H9 (cell line): ENCODE measurements around the gene DACH1. TPM values are rescaled to one million over a fixed set of nuclear protein-coding genes. Genes with fewer than 3 reads are reported as not detected.

Experiments
- DNase-seq: peaks from one replicate; pipeline ENCODE4 v3.0.0-alpha.2; 2017
- H2AFZ ChIP-seq: one replicate; pipeline ENCODE4 v1.6.1; 2013; ENCODE audit warnings: mild to moderate bottlenecking, low read length, control low read depth, moderate library complexity
- H2AK5ac ChIP-seq: 2 replicates; pipeline ENCODE4 v1.6.1; 2013; ENCODE audit warnings: low read length, control low read depth, mixed read lengths; ENCODE audit not compliant: insufficient read length
- H2BK120ac ChIP-seq: one replicate; pipeline ENCODE4 v1.6.1; 2013; ENCODE audit warnings: low read depth, mild to moderate bottlenecking, low read length, control low read depth, inconsistent platforms; ENCODE audit not compliant: poor library complexity, severe bottlenecking
- H2BK12ac ChIP-seq: 2 replicates; pipeline ENCODE4 v1.6.1; 2013; ENCODE audit warnings: low read length, control low read depth, mixed read lengths, low read depth; ENCODE audit not compliant: insufficient read length
- H2BK15ac ChIP-seq: 2 replicates; pipeline ENCODE4 v1.6.1; 2013; ENCODE audit warnings: low read depth, low read length, control low read depth
- H2BK20ac ChIP-seq: one replicate; pipeline ENCODE4 v1.6.1; 2013; ENCODE audit warnings: low read depth, mild to moderate bottlenecking, low read length, control low read depth, inconsistent platforms; ENCODE audit not compliant: poor library complexity, severe bottlenecking
- H2BK5ac ChIP-seq: 2 replicates; pipeline ENCODE4 v1.6.1; 2013; ENCODE audit warnings: low read length, control low read depth, mixed read lengths; ENCODE audit not compliant: insufficient read length
- H3K14ac ChIP-seq: 2 replicates; pipeline ENCODE4 v1.6.1; 2013; ENCODE audit warnings: low read length, control low read depth; ENCODE audit not compliant: insufficient read depth
- H3K18ac ChIP-seq: 2 replicates; pipeline ENCODE4 v1.6.1; 2013; ENCODE audit warnings: low read depth, mild to moderate bottlenecking, mixed read lengths, low read length, control low read depth; ENCODE audit not compliant: insufficient read length
- H3K23ac ChIP-seq: 2 replicates; pipeline ENCODE4 v1.6.1; 2013; ENCODE audit warnings: low read length, control low read depth, mixed read lengths, low read depth; ENCODE audit not compliant: insufficient read length
- H3K23me2 ChIP-seq: 2 replicates; pipeline ENCODE4 v1.6.1; 2013; ENCODE audit warnings: low read depth, mild to moderate bottlenecking, mixed read lengths, low read length, control low read depth; ENCODE audit not compliant: insufficient read length, poor library complexity, severe bottlenecking
- H3K27ac ChIP-seq: 2 replicates; pipeline ENCODE4 v1.5.1; 2013; ENCODE audit warnings: low read length, control low read depth, mixed read lengths, low read depth; ENCODE audit not compliant: insufficient read length
- H3K27me3 ChIP-seq: 2 replicates; pipeline ENCODE4 v1.6.1; 2013; ENCODE audit warnings: low read length, control low read depth, inconsistent platforms; ENCODE audit not compliant: insufficient read depth
- H3K4ac ChIP-seq: 2 replicates; pipeline ENCODE4 v1.6.1; 2013; ENCODE audit warnings: low read depth, mild to moderate bottlenecking, control low read depth, inconsistent platforms, low read length, moderate library complexity
- H3K4me1 ChIP-seq: 2 replicates; pipeline ENCODE4 v1.6.1; 2013; ENCODE audit warnings: low read length, control low read depth, inconsistent platforms; ENCODE audit not compliant: insufficient read depth
- H3K4me2 ChIP-seq: 2 replicates; pipeline ENCODE4 v1.6.1; 2013; ENCODE audit warnings: low read length, control low read depth, mixed read lengths; ENCODE audit not compliant: insufficient read length, insufficient read depth
- H3K56ac ChIP-seq: 2 replicates; pipeline ENCODE4 v1.6.1; 2013; ENCODE audit warnings: low read depth, mild to moderate bottlenecking, mixed read lengths, low read length, control low read depth; ENCODE audit not compliant: insufficient read length
- H3K79me1 ChIP-seq: 2 replicates; pipeline ENCODE4 v1.6.1; 2013; ENCODE audit warnings: low read depth, mild to moderate bottlenecking, moderate library complexity, low read length, control low read depth, inconsistent platforms; ENCODE audit not compliant: insufficient read depth, poor library complexity, severe bottlenecking
- H3K79me2 ChIP-seq: 2 replicates; pipeline ENCODE4 v1.6.1; 2013; ENCODE audit warnings: low read length, control low read depth, inconsistent platforms; ENCODE audit not compliant: insufficient read depth
- H3K9ac ChIP-seq: 2 replicates; pipeline ENCODE4 v1.6.1; 2013; ENCODE audit warnings: low read length, control low read depth, mixed read lengths; ENCODE audit not compliant: insufficient read length; ENCODE audit errors: extremely low read depth
- H3K9me3 ChIP-seq: one replicate; pipeline ENCODE4 v1.6.1; 2013; ENCODE audit warnings: low read depth, low read length, inconsistent platforms; ENCODE audit not compliant: control insufficient read depth
- H3T11ph ChIP-seq: one replicate; pipeline ENCODE4 v1.6.1; 2013; ENCODE audit warnings: mild to moderate bottlenecking, low read length, control low read depth, inconsistent platforms
- H4K20me1 ChIP-seq: one replicate; pipeline ENCODE4 v1.6.1; 2013; ENCODE audit not compliant: control insufficient read depth, insufficient read length, insufficient read depth
- H4K5ac ChIP-seq: 2 replicates; pipeline ENCODE4 v1.6.1; 2013; ENCODE audit warnings: low read depth, mild to moderate bottlenecking, mixed read lengths, low read length, control low read depth; ENCODE audit not compliant: insufficient read length
- H4K8ac ChIP-seq: replicated peaks from 2 replicates; pipeline ENCODE4 v1.6.1; 2013; ENCODE audit warnings: low read length, control low read depth, mixed read lengths, low read depth; ENCODE audit not compliant: insufficient read length
- H4K91ac ChIP-seq: 2 replicates; pipeline ENCODE4 v1.6.1; 2013; ENCODE audit warnings: low read depth, mild to moderate bottlenecking, moderate library complexity, mixed read lengths, low read length, control low read depth; ENCODE audit not compliant: insufficient read length
- H3K27ac Mint-ChIP-seq, 3 experiments: 2 replicates in 2 of 3; 3 replicates in 1 of 3; pipeline ENCODE4 v1.8.0; 2020 to 2021; ENCODE audit warnings: mixed read lengths in 3 of 3, mild to moderate bottlenecking in 1 of 3, moderate library complexity in 1 of 3
- H3K27me3 Mint-ChIP-seq: 2 replicates; pipeline ENCODE4 v1.8.0; 2021; ENCODE audit warnings: low read depth, mild to moderate bottlenecking, moderate library complexity, mixed read lengths
- H3K36me3 Mint-ChIP-seq, 3 experiments: 2 replicates in 2 of 3; 3 replicates in 1 of 3; pipeline ENCODE4 v1.8.0; 2020 to 2021; ENCODE audit warnings: low read depth in 3 of 3, mixed read lengths in 3 of 3; ENCODE audit not compliant: insufficient read depth in 1 of 3
- H3K4me1 Mint-ChIP-seq, 2 experiments: 2 replicates each; pipeline ENCODE4 v1.8.0; 2020; ENCODE audit warnings: mixed read lengths in 2 of 2
- H3K4me3 Mint-ChIP-seq, 2 experiments: 2 replicates in 1 of 2; 3 replicates in 1 of 2; pipeline ENCODE4 v1.8.0; 2020 to 2021; ENCODE audit warnings: mild to moderate bottlenecking in 2 of 2, mixed read lengths in 2 of 2, moderate library complexity in 1 of 2
- H3K9me3 Mint-ChIP-seq, 2 experiments: 2 replicates in 1 of 2; 3 replicates in 1 of 2; pipeline ENCODE4 v1.8.0; 2020; ENCODE audit warnings: mild to moderate bottlenecking in 2 of 2, mixed read lengths in 2 of 2, moderate library complexity in 1 of 2
- CTCF ChIP-seq: fragments of 200-600 bp; sonication (generic); conservative IDR thresholded peaks from 3 replicates; pipeline ENCODE4 v1.8.0; 2021; ENCODE audit warnings: antibody characterized with exemption, mild to moderate bottlenecking
- WGBS: extraction: QIAGEN DNeasy Blood & Tissue Kit; methylation state at CpG from one replicate; pipeline ENCODE4 v1.1.7; 2013; ENCODE audit warnings: missing lambda C conversion rate, low lambda C conversion rate, mixed read lengths; ENCODE audit not compliant: insufficient read length; ENCODE audit errors: extremely low coverage; 5-methylcytosine and 5-hydroxymethylcytosine counted together
- total RNA-seq: library from RNA; stranded (reverse); gene quantifications from 2 replicates; pipeline ENCODE4 v1.2.1, GENCODE V29; 2021

Gene DACH1
- total RNA-seq, 1 experiment from 2014 or later = not detected

GRCh38 chr13:71605744-71606143, 261.3 kb downstream of the DACH1 start:
- WGBS = no CpG with 5 or more reads among the region's 2 CpGs
- no peaks in the 10 kb centered on the region for H3K4me1 ChIP-seq
- DNase-seq = no peak

More at GRCh38 chr13:71605744-71606143, 261.3 kb downstream of the DACH1 start:
- no peaks in the 10 kb centered on the region for H3K27me3 ChIP-seq
- no peak overlapping the region for H3K27ac ChIP-seq
- no peak overlapping the region for H3K18ac ChIP-seq
- H2BK120ac ChIP-seq = no peak overlapping the region
- H3K4ac ChIP-seq = no peak overlapping the region
- no peak overlapping the region for H2BK20ac ChIP-seq
- no peak overlapping the region for H3K56ac ChIP-seq
- H3K9me3 ChIP-seq = no peaks in the 10 kb centered on the region
- no peaks in the 10 kb centered on the region for H3K23me2 ChIP-seq
- no peaks in the 10 kb centered on the region for H3K79me2 ChIP-seq
- H4K8ac ChIP-seq = no peak overlapping the region
- no peak overlapping the region for H3T11ph ChIP-seq
- no peak overlapping the region for H2BK12ac ChIP-seq
- H4K5ac ChIP-seq = no peak overlapping the region
- H3K4me3 Mint-ChIP-seq = no peak overlapping the region
- H3K4me1 Mint-ChIP-seq = no peaks in the 10 kb centered on the region
- no peaks in the 10 kb centered on the region for H3K36me3 Mint-ChIP-seq
- no peak overlapping the region for H3K9ac ChIP-seq
- no peaks in the 10 kb centered on the region for H3K9me3 Mint-ChIP-seq
- no peaks in the 10 kb centered on the region for H4K20me1 ChIP-seq
- H2BK5ac ChIP-seq = no peak overlapping the region
- H3K23ac ChIP-seq = no peak overlapping the region
- no peak overlapping the region for H3K4me2 ChIP-seq
- H2AFZ ChIP-seq = no peak overlapping the region
- no peak overlapping the region for H3K27ac Mint-ChIP-seq
- no peak overlapping the region for H3K14ac ChIP-seq
- no peaks in the 10 kb centered on the region for H3K27me3 Mint-ChIP-seq
- H2BK15ac ChIP-seq = no peak overlapping the region
- no peak overlapping the region for H2AK5ac ChIP-seq
- no peaks in the 10 kb centered on the region for H3K79me1 ChIP-seq
- H4K91ac ChIP-seq = no peak overlapping the region
- TF ChIP-seq CTCF = no peak
